ENCODE measurements around the gene NECTIN1. TPM values are rescaled to one million over a fixed set of nuclear protein-coding genes. Genes with fewer than 3 reads are reported as not detected.

The NECTIN1 gene
- total and polyA plus RNA-seq, 5 experiments from 2014 or later: 0.48 to 2.8 (median 1.7) TPM; not detected in 1

- H3K27ac Mint-ChIP-seq: no peak overlapping the region
- ATAC-seq: no peak
- no peaks in the 10 kb centered on the region for H3K36me3 Mint-ChIP-seq
- peaks cover 17 to 50% (median 24%) of the 10 kb centered on the region in 5 donors for H3K27me3 Mint-ChIP-seq
- POLR2A ChIA-PET: no interaction called here
- no peaks in the 10 kb centered on the region for H3K9me3 Mint-ChIP-seq
- no peak overlapping the region for H3K4me3 Mint-ChIP-seq
- H3K4me1 Mint-ChIP-seq: peaks cover 3 to 21% (median 9%) of the 10 kb centered on the region in 4 donors
- peak in 1 of 10 donors; percentile 51 for DNase-seq
Observed at GRCh38 chr11:119752345-119752871, 23.4 kb upstream of the NECTIN1 start.

DNA sequence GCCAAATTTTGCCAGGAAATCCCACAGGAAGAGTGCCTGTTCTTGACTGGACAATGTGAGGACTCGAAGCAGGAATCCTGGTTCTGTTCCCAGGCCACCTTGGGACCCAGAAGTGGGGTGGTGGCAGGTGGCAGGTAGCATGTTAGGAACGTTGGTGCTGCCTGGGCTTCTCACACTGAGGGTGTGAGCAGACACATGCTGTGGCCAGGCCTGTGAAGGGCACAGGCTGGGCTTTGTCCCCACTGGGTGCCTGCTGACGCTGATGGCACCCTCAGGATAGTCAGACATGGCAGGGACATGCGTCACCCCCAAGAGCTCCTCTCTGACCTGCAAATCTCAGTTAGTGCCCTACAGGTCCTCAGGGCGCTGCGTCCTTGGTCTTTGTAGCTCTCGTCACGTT lies 21.1 kb upstream of the NECTIN1 start:
- ATAC-seq (no peak), DNase-seq (peak in 1 of 10 donors; percentile 49)
- Mint-ChIP-seq H3K36me3 (no peaks in the 10 kb centered on the region), H3K4me3 (no peak overlapping the region), H3K4me1 (peaks cover 3 to 21% (median 9%) of the 10 kb centered on the region in 4 donors), H3K27me3 (peaks cover 14 to 56% (median 36%) of the 10 kb centered on the region in 5 donors), H3K9me3 (no peaks in the 10 kb centered on the region), H3K27ac (no peak overlapping the region)
- POLR2A ChIA-PET: no interaction called here

DNA sequence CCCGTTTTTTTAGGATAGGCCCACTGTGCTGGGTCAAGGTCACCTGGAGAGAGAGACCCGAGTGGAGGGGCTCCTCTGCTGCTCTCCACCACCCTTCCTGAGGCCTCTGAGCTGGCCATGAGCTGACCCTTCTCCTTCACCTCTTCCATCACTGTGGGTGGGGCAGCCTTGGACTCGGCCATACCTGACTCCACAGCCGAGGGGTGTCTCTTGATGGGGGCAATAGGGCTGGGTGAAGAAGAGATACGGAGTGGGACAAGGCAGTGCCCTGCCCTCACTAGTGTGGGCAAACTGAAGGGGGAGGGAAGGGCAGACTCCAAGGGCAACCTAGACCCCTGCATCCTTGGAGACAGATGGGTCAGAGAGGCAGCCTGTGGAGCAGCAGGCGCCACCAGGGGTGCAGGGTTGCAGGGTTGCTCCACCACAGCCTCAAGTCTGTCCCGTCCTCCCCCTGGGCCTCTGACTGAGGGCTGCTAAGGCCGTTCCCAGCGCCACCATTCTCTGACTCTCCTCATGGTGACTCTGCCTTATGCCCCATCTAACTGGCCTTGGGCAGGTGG lies 20.1 kb upstream of the NECTIN1 start:
- Mint-ChIP-seq H3K4me1 (peaks cover 3 to 21% (median 9%) of the 10 kb centered on the region in 4 donors), H3K4me3 (no peak overlapping the region), H3K9me3 (no peaks in the 10 kb centered on the region), H3K27ac (no peak overlapping the region), H3K27me3 (peaks cover 17 to 50% (median 35%) of the 10 kb centered on the region in 5 donors), H3K36me3 (no peaks in the 10 kb centered on the region)
- POLR2A ChIA-PET: no interaction called here
- DNase-seq (no peak), ATAC-seq (no peak)

- Mint-ChIP-seq H3K4me3 (no peak overlapping the region), H3K27me3 (peaks cover 19 to 51% (median 43%) of the 10 kb centered on the region in 5 donors), H3K9me3 (no peaks in the 10 kb centered on the region), H3K36me3 (no peaks in the 10 kb centered on the region), H3K4me1 (peaks cover 3 to 20% (median 9%) of the 10 kb centered on the region in 4 donors), H3K27ac (no peak overlapping the region)
- no peak for ATAC-seq
- POLR2A ChIA-PET: no interaction called here
- DNase-seq: no peak
Observed at GRCh38 chr11:119747868-119748660, 19.1 kb upstream of the NECTIN1 start.

- peak overlapping the region in 1 of 10 donors; percentile 34 for H3K27ac Mint-ChIP-seq
- peaks cover 9 to 21% (median 13%) of the 10 kb centered on the region in 4 donors for H3K4me1 Mint-ChIP-seq
- H3K9me3 Mint-ChIP-seq: no peaks in the 10 kb centered on the region
- H3K4me3 Mint-ChIP-seq: no peak overlapping the region
- POLR2A ChIA-PET: no interaction called here
- ATAC-seq: no peak
- no peaks in the 10 kb centered on the region for H3K36me3 Mint-ChIP-seq
- no peak for DNase-seq
- peaks cover 21 to 60% (median 47%) of the 10 kb centered on the region in 5 donors for H3K27me3 Mint-ChIP-seq
Observed at GRCh38 chr11:119745776-119746535, 17.0 kb upstream of the NECTIN1 start.

DNA sequence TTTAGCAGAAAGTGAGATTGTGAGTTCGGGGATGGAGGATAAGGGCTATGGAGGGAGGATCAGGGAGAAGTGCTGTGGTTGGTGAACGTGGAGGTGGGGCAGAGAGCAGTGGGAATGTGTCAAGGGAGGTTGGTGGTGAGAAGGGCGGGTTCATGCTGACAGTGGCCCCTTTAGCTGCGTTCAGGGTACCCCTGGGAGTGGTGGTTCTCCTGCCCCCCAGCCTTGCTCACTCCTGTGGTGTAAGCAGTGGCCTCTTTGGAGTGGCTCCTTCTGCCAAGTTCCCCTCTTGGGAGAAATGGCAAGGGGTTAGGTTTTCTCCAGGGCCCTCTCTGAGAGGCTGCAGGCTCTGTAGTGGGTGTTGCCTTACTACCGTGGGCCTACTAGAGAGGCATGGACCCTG lies 16.1 kb upstream of the NECTIN1 start:
- POLR2A ChIA-PET: no interaction called here
- Mint-ChIP-seq H3K27me3 (peaks cover 18 to 60% (median 45%) of the 10 kb centered on the region in 5 donors), H3K36me3 (no peaks in the 10 kb centered on the region), H3K9me3 (no peaks in the 10 kb centered on the region), H3K4me1 (peaks cover 9 to 21% (median 13%) of the 10 kb centered on the region in 4 donors), H3K27ac (no peak overlapping the region), H3K4me3 (no peak overlapping the region)
- no peak for ATAC-seq
- no peak for DNase-seq

GRCh38 chr11:119744577-119744976 lies 15.6 kb upstream of the NECTIN1 start:
- H3K27me3 Mint-ChIP-seq: peaks cover 18 to 60% (median 44%) of the 10 kb centered on the region in 5 donors

GRCh38 chr11:119743006-119743405 lies 14.0 kb upstream of the NECTIN1 start:
- peaks cover 9 to 21% (median 13%) of the 10 kb centered on the region in 4 donors for H3K4me1 Mint-ChIP-seq
- peaks cover 18 to 51% (median 42%) of the 10 kb centered on the region in 5 donors for H3K27me3 Mint-ChIP-seq
- H3K36me3 Mint-ChIP-seq: no peaks in the 10 kb centered on the region
- peak overlapping the region in 3 of 10 donors; percentile 21 to 43 (median 40) for H3K27ac Mint-ChIP-seq
- DNase-seq (no peak), ATAC-seq (no peak)
- peak overlapping the region; percentile 42 to 89 (median 82) for H3K4me3 Mint-ChIP-seq
- POLR2A ChIA-PET: no interaction called here
- no peaks in the 10 kb centered on the region for H3K9me3 Mint-ChIP-seq

More at GRCh38 chr11:119744577-119744976, 15.6 kb upstream of the NECTIN1 start:
- Mint-ChIP-seq H3K4me1 (peaks cover 9 to 21% (median 13%) of the 10 kb centered on the region in 4 donors), H3K9me3 (no peaks in the 10 kb centered on the region), H3K36me3 (no peaks in the 10 kb centered on the region), H3K4me3 (no peak overlapping the region), H3K27ac (no peak overlapping the region)
- DNase-seq (no peak), ATAC-seq (no peak)
- POLR2A ChIA-PET: no interaction called here

- Mint-ChIP-seq H3K4me1 (peaks cover 9 to 21% (median 13%) of the 10 kb centered on the region in 4 donors), H3K36me3 (no peaks in the 10 kb centered on the region), H3K27ac (peak overlapping the region in 3 of 10 donors; percentile 13 to 40 (median 21)), H3K9me3 (no peaks in the 10 kb centered on the region), H3K27me3 (peaks cover 18 to 48% (median 39%) of the 10 kb centered on the region in 5 donors), H3K4me3 (peak overlapping the region; percentile 71 to 89 (median 82))
- POLR2A ChIA-PET: no interaction called here
- DNase-seq: peak in 7 of 10 donors; percentile 14 to 73 (median 32)
- peak; percentile 58 to 73 for ATAC-seq
Observed at GRCh38 chr11:119742263-119742861, 13.4 kb upstream of the NECTIN1 start.

DNA sequence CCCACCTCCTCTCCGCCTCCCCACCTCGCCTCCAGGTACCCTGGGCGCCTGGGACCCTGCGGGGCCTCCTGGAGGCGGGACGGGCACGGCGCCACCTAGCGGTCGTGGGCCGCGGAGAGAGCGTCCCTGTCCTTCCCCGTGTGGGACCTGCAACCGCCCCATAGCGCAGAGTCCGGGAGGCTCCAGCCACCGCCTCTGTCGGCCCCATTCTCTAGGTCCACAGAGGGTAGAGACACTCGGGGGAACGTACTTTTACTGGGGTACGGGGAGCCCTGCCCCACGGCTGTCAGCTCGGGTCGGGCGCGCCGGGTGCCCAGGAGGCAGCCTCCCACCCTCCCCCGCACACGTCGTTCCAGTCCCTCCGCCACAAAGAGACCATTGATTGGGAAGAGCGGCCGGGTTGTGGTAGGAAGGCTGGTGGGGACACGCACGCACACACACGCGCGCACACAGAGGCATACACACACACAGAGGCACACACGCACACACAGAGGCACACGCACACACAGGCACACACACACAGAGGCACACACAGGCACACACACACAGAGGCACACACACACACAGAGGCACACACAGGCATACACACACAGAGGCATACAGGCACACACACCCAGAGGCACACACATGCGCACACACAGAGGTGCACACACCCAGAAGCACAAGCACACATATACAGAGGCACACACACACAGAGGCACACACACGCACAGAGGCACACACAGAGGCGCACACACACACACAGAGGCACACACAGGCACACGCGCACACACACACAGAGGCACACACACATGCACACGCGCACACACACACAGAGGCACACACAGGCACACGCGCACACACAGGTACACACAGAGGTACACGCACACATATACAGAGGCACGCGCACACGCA lies 12.6 kb upstream of the NECTIN1 start:
- peak; percentile 23 to 77 (median 62) for DNase-seq
- POLR2A ChIA-PET: no interaction called here
- Mint-ChIP-seq H3K27me3 (peaks cover 14 to 48% (median 39%) of the 10 kb centered on the region in 5 donors), H3K4me1 (peaks cover 9 to 21% (median 13%) of the 10 kb centered on the region in 4 donors), H3K36me3 (no peaks in the 10 kb centered on the region), H3K9me3 (no peaks in the 10 kb centered on the region), H3K4me3 (peak overlapping the region; percentile 34 to 86 (median 75)), H3K27ac (peak overlapping the region in 1 of 10 donors; percentile 4)
- ATAC-seq: peak; percentile 74 to 82

DNA sequence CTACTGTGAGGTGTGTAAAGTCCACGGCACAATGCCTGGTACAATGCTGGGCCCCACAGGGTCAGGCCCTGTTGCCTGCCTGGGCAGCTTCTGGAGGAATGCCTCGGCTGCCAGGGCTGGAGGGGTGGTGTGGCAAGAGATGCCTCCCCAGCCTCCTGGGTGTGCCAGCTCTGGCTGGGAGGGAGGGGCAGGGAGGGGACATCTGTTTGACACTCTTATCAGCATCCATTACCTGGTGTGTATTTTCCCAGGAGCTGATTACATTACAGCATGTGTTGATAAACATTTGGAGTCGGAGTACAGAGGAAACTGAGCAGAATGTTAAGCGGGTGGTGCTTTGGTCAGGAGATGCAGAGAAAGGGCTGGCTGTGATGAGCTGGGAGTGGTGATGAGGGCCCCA lies 11.0 kb upstream of the NECTIN1 start:
- H3K4me3 Mint-ChIP-seq: no peak overlapping the region
- H3K27me3 Mint-ChIP-seq: peaks cover 14 to 53% (median 36%) of the 10 kb centered on the region in 5 donors
- peaks cover 9 to 21% (median 13%) of the 10 kb centered on the region in 4 donors for H3K4me1 Mint-ChIP-seq
- POLR2A ChIA-PET: interaction anchor here (1.6 kb wide), 1 partner anchor 11 kb away, joined by 3 read pairs; the partner anchor contains the start of gene NECTIN1
- H3K36me3 Mint-ChIP-seq: no peaks in the 10 kb centered on the region
- DNase-seq (peak in 1 of 10 donors; percentile 47), ATAC-seq (no peak)
- no peaks in the 10 kb centered on the region for H3K9me3 Mint-ChIP-seq
- H3K27ac Mint-ChIP-seq: no peak overlapping the region

Measured in naive thymus-derived CD8-positive, alpha-beta T cell (primary cell).